Heart left ventricle (tissue), 16 donors: ENCODE results near the gene NTPCR. TPM values are rescaled to one million over a fixed set of nuclear protein-coding genes. Genes with fewer than 3 reads are reported as not detected.

Source experiments
- ATAC-seq, 4 donors: fragments of 200-7000 bp; cut with Tn5 transposase; one replicate each; pipeline ENCODE4 v1.9.1; 2020 to 2022; ENCODE audit warnings: moderate library complexity in 4 of 4, mild to moderate bottlenecking in 3 of 4, moderate number of reproducible peaks in 1 of 4
- DNase-seq, 5 donors: peaks; one replicate each; pipeline ENCODE4 v3.0.0-alpha.2; 2020
- H3K27ac ChIP-seq, 12 donors: fragments of 200-600 bp; sonication (generic) in 4 of 12; one replicate each; pipeline versions ENCODE4 v1.5.0 to v1.8.0; 2016 to 2022; ENCODE audit warnings: mild to moderate bottlenecking in 2 of 12
- H3K27me3 ChIP-seq, 9 donors: fragments of 200-600 bp; sonication (generic) in 2 of 9; one replicate each; pipeline versions ENCODE4 v1.5.1 to v1.8.0; 2016 to 2022; ENCODE audit warnings: mild to moderate bottlenecking in 3 of 9
- H3K36me3 ChIP-seq, 9 donors: fragments of 200-600 bp; sonication (generic) in 2 of 9; one replicate each; pipeline versions ENCODE4 v1.5.0 to v1.8.0; 2018 to 2022; ENCODE audit warnings: mild to moderate bottlenecking in 2 of 9
- H3K4me1 ChIP-seq, 12 donors: fragments of 200-600 bp; sonication (generic) in 4 of 12; one replicate each; pipeline versions ENCODE4 v1.5.0 to v1.8.0; 2016 to 2022; ENCODE audit warnings: mild to moderate bottlenecking in 3 of 12
- H3K4me3 ChIP-seq, 12 donors: fragments of 200-600 bp; sonication (generic) in 4 of 12; one replicate each; pipeline versions ENCODE4 v1.5.0 to v1.8.0; 2017 to 2022; ENCODE audit warnings: mild to moderate bottlenecking in 9 of 12, moderate library complexity in 4 of 12
- H3K9me3 ChIP-seq, 12 donors: fragments of 200-600 bp; sonication (generic) in 4 of 12; one replicate each; pipeline versions ENCODE4 v1.5.0 to v1.8.0; 2016 to 2022; ENCODE audit warnings: mild to moderate bottlenecking in 1 of 12
- POLR2A ChIP-seq, 2 donors: fragments of 450-650 bp; IDR thresholded peaks; one replicate each; pipeline ENCODE4 v1.6.1; 2017; ENCODE audit warnings: antibody characterized with exemption in 2 of 2, mild to moderate bottlenecking in 2 of 2, moderate library complexity in 2 of 2
- whole genome bisulfite sequencing, 4 donors: extraction: QIAGEN DNeasy Blood & Tissue Kit in 2 of 4; methylation state at CpG; one replicate each; pipeline versions ENCODE4 v1.1.5 to v1.1.7; 2013 to 2018; 5-methylcytosine and 5-hydroxymethylcytosine counted together
- intact Hi-C, 10 donors: fragments of 100-400 bp; cut with DNase I; formaldehyde crosslinking; loops; one replicate each; pipeline versions ENCODE4 v1.11.1 to v1.14.2; 2022
- polyA plus RNA-seq, 2 donors: library from polyadenylated mRNA; stranded (reverse); fragments of 200-250 nt; gene quantifications; one replicate each; pipeline ENCODE4 v1.2.3, GENCODE V29; 2013
- total RNA-seq, 9 donors: library from RNA; depleted of rRNA in 2 of 9; stranded (reverse); fragments of >200 nt in 2 of 9; fragmentation: NEBNext Ultra II Directional in 3 of 9; extraction: Animal tissue kit (Norgen Biotek cat#: 25700) in 3 of 9; gene quantifications; one replicate each; pipeline versions ENCODE4 v1.1.0 to v1.2.4, GENCODE V29; 2016 to 2023
- TF ChIP-seq, protein P1 (sequence below), 12 donors: fragments of 200-600 bp; sonication (generic) in 4 of 12; IDR thresholded peaks; one replicate each; pipeline versions ENCODE4 v1.5.0 to v1.8.0; 2018 to 2022; ENCODE audit warnings: antibody characterized with exemption in 12 of 12, mild to moderate bottlenecking in 5 of 12
- donor health status: ischemic (EF 13 %, LVEDD 7.1; RV severe dilation, severe dysfunction).
- donor health status: healthy with polysubstance abuse.
- donor health status: DM: no; HTN: yes; CAD: no.
- donor health status: DM: no; HTN: no; CAD: no.
- donor health status: ischemic (EF 25% LVEDD 6.9; RV normal size, moderate dysfunction).
- donor health status: ischemic (EF 25% LVEDD 5.7; RV mildly dilated, moderate dysfunction).
- donor health status: healthy.
- donor health status: DM: yes; HTN: yes; CAD: no.
- donor health status: ischemic (EF 35%, LVEDD 5.7; RV mildly dilated, moderate dysfunction).
- donor health status: nonischemic (EF 11% LVEDD 7.7; RV severe dilation, severe dysfunction).
- donor health status: DM: yes; HTN: yes; CAD: no.
- donor health status: PGD.
- donor health status: ischemic (EF 29% LVEDD 5.4; RV normal size, mild dysfunction).
- donor health status: nonischemic (EF 23%, LVEDD 6.1; RV moderate dilation, normal function).

The NTPCR gene
- total and polyA plus RNA-seq, 11 donors, result 29.6 to 81.8 (median 57.8) TPM

GRCh38 chr1:232987046-232987773 is 36.8 kb downstream of the NTPCR start:
- 92 to 98% (median 96%) methylated on average over 10 to 11 of the region's 11 CpGs for WGBS, 4 donors
- no peak for TF ChIP-seq POLR2A (IDR thresholded peaks at IDR 0.05)
- TF ChIP-seq, protein P1, sequence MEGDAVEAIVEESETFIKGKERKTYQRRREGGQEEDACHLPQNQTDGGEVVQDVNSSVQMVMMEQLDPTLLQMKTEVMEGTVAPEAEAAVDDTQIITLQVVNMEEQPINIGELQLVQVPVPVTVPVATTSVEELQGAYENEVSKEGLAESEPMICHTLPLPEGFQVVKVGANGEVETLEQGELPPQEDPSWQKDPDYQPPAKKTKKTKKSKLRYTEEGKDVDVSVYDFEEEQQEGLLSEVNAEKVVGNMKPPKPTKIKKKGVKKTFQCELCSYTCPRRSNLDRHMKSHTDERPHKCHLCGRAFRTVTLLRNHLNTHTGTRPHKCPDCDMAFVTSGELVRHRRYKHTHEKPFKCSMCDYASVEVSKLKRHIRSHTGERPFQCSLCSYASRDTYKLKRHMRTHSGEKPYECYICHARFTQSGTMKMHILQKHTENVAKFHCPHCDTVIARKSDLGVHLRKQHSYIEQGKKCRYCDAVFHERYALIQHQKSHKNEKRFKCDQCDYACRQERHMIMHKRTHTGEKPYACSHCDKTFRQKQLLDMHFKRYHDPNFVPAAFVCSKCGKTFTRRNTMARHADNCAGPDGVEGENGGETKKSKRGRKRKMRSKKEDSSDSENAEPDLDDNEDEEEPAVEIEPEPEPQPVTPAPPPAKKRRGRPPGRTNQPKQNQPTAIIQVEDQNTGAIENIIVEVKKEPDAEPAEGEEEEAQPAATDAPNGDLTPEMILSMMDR (IDR thresholded peaks at IDR 0.05), result no peak
- intact Hi-C loops, result no loop called here
- DNase-seq (no peak), ATAC-seq (no peak)
- Histone ChIP-seq H3K4me1 (peaks cover 0 to 12% (median 0%) of the 10 kb centered on the region in 12 donors), H3K27me3 (no peaks in the 10 kb centered on the region), H3K4me3 (no peak overlapping the region), H3K27ac (no peak overlapping the region), H3K36me3 (no peaks in the 10 kb centered on the region), H3K9me3 (no peaks in the 10 kb centered on the region)

GRCh38 chr1:232987774-232988140 is 37.3 kb downstream of the NTPCR start:
- H3K9me3 ChIP-seq, result no peaks in the 10 kb centered on the region
- H3K36me3 ChIP-seq, result no peaks in the 10 kb centered on the region
- peaks cover 0 to 14% (median 0%) of the 10 kb centered on the region in 12 donors for H3K4me1 ChIP-seq
- H3K27me3 ChIP-seq, result no peaks in the 10 kb centered on the region
- ATAC-seq (no peak), DNase-seq (no peak)
- intact Hi-C loops, result no loop called here
- H3K27ac ChIP-seq, result no peak overlapping the region
- no peak overlapping the region for H3K4me3 ChIP-seq
- 87 to 94% (median 90%) methylated on average over 7 to 13 of the region's 13 CpGs for WGBS, 4 donors
- TF ChIP-seq, protein P1 (IDR thresholded peaks at IDR 0.05), result no peak
- TF ChIP-seq POLR2A (IDR thresholded peaks at IDR 0.05), result no peak

GRCh38 chr1:232988572-232989040 is 38.2 kb downstream of the NTPCR start:
- no peaks in the 10 kb centered on the region for H3K27me3 ChIP-seq
- H3K4me1 ChIP-seq, result peaks cover 0 to 14% (median 0%) of the 10 kb centered on the region in 12 donors
- peaks cover 0 to 3% (median 0%) of the 10 kb centered on the region in 12 donors for H3K9me3 ChIP-seq
- intact Hi-C loops, result no loop called here
- H3K27ac ChIP-seq, result no peak overlapping the region
- no peaks in the 10 kb centered on the region for H3K36me3 ChIP-seq
- no peak for DNase-seq
- ATAC-seq, result no peak
- WGBS, 4 donors, result 70 to 78% (median 73%) methylated on average over 8 of the region's 8 CpGs
- no peak overlapping the region for H3K4me3 ChIP-seq
- TF ChIP-seq, protein P1 (IDR thresholded peaks at IDR 0.05), result no peak
- TF ChIP-seq POLR2A (IDR thresholded peaks at IDR 0.05), result no peak

- Histone ChIP-seq H3K36me3 (no peaks in the 10 kb centered on the region), H3K4me1 (peaks cover 0 to 14% (median 0%) of the 10 kb centered on the region in 12 donors), H3K4me3 (no peak overlapping the region), H3K9me3 (peaks cover 0 to 10% (median 0%) of the 10 kb centered on the region in 12 donors), H3K27ac (no peak overlapping the region), H3K27me3 (no peaks in the 10 kb centered on the region)
- DNase-seq, result no peak
- 88 to 95% (median 91%) methylated on average over 12 to 20 of the region's 20 CpGs for WGBS, 4 donors
- ATAC-seq, result no peak
- TF ChIP-seq POLR2A (IDR thresholded peaks at IDR 0.05), result no peak
- TF ChIP-seq, protein P1 (IDR thresholded peaks at IDR 0.05), result no peak
- intact Hi-C loops, result no loop called here
Measured at GRCh38 chr1:232990176-232991128, 40.0 kb downstream of the NTPCR start.
